Testis (tissue), 2 donors: Measurements from ENCODE around the gene XIRP2.

Experiments
- POLR2A ChIP-seq: fragments of 450-650 bp; IDR thresholded peaks from one replicate; pipeline ENCODE4 v1.6.1; 2017; ENCODE audit warnings: antibody characterized with exemption, mild to moderate bottlenecking, moderate library complexity
- TF ChIP-seq, protein P1 (sequence below), 3 experiments: fragments of 450-650 bp in 2 of 3; fragments of 200-600 bp in 1 of 3; sonication (generic) in 1 of 3; IDR thresholded peaks; one replicate each; pipeline ENCODE4 v1.5.1; 2016 to 2019; ENCODE audit warnings: antibody characterized with exemption in 3 of 3, mild to moderate bottlenecking in 2 of 3, moderate library complexity in 1 of 3

DNA sequence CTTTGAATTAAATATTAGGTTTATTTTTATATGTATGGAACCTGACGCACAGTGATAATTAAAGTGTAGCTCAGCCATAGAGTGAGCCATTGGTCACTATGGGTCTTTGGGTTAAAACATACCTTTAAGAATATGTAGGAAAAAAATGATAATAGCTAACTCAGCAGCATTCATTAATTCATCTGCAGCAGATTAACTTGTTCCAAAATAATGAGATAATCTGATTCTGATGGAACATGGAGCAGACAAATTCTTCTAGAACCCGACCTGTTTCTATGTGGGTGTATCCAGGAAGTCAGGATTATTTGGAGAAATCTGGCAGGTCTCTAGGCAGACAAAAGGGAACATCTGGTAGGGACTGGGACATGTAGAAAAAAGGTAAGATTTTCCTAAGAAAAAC, at the start of gene XIRP2:
- TF ChIP-seq, protein P1, sequence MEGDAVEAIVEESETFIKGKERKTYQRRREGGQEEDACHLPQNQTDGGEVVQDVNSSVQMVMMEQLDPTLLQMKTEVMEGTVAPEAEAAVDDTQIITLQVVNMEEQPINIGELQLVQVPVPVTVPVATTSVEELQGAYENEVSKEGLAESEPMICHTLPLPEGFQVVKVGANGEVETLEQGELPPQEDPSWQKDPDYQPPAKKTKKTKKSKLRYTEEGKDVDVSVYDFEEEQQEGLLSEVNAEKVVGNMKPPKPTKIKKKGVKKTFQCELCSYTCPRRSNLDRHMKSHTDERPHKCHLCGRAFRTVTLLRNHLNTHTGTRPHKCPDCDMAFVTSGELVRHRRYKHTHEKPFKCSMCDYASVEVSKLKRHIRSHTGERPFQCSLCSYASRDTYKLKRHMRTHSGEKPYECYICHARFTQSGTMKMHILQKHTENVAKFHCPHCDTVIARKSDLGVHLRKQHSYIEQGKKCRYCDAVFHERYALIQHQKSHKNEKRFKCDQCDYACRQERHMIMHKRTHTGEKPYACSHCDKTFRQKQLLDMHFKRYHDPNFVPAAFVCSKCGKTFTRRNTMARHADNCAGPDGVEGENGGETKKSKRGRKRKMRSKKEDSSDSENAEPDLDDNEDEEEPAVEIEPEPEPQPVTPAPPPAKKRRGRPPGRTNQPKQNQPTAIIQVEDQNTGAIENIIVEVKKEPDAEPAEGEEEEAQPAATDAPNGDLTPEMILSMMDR (IDR thresholded peaks at IDR 0.05) = no peak
- TF ChIP-seq POLR2A = no peak
